GM12874 (cell line): ENCODE measurements around the gene CXCL14.

Source experiments
- CTCF ChIP-seq: IDR thresholded peaks from 2 replicates; pipeline ENCODE4 v1.5.1; 2011; ENCODE audit warnings: low read depth, mild to moderate bottlenecking, control low read depth, low read length, moderate library complexity; ENCODE audit not compliant: insufficient read depth

The CXCL14 gene

GRCh38 chr5:135587721-135588663 lies 9.2 kb upstream of the CXCL14 start:
- no peak for TF ChIP-seq CTCF

GRCh38 chr5:135584918-135585317 lies 6.1 kb upstream of the CXCL14 start:
- no peak for TF ChIP-seq CTCF

- no peak for TF ChIP-seq CTCF
Observed at GRCh38 chr5:135584276-135584675, 5.5 kb upstream of the CXCL14 start.

- no peak for TF ChIP-seq CTCF
Observed at GRCh38 chr5:135582099-135582781, 3.4 kb upstream of the CXCL14 start.

GRCh38 chr5:135578305-135578684 lies 496 bp downstream of the CXCL14 start:
- no peak for TF ChIP-seq CTCF

- no peak for TF ChIP-seq CTCF
Observed at GRCh38 chr5:135577421-135577820, 1.4 kb downstream of the CXCL14 start.

GRCh38 chr5:135576075-135576599 lies 2.7 kb downstream of the CXCL14 start:
- no peak for TF ChIP-seq CTCF
